GM19043 (cell line): Measurements from ENCODE around the gene GPR119.
"Not testable (repeated sequence)": the region's sequence is repeated elsewhere in the genome, so short reads cannot be mapped to it uniquely, and the experiment has no call there.

Experiments used
- ATAC-seq: cut with Tn5 transposase; IDR thresholded peaks from one replicate; pipeline ENCODE4 v1.9.1; 2021; ENCODE audit warnings: low read depth; ENCODE audit not compliant: unreplicated experiment

The GPR119 gene

GRCh38 chrX:130385520-130385919, at the start of gene GPR119:
GPR119 (minus strand) TSS chrX:130385674; CDS start chrX:130385447, 227 bp downstream.
- ATAC-seq = no peak

- ATAC-seq = not testable (repeated sequence)
These were observed 43.8 kb upstream of the GPR119 start for GRCh38 chrX:130429236-130429635.

GRCh38 chrX:130426531-130426930, 41.1 kb upstream of the GPR119 start:
- no peak for ATAC-seq

DNA sequence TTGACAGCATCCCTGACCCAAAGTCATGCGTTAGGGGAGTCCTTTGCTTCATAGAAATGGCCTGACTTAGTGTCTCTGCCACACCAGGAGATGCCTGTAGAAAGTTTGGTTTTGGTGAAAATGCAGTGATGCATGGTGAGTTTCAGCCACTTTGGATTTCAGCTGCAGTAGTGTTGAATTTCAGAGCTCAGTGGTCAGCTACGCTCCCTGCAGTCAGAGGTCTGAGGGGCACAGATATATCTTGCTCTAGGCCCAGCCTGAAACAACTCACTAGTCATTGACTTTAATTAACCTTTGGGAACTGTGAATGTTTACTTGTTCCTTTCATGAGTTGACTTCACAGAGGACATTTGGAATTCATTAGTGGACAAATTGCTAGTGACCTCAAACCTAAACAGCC, 33.8 kb upstream of the GPR119 start:
- peak; percentile 44 for ATAC-seq

GRCh38 chrX:130418740-130419139, 33.3 kb upstream of the GPR119 start:
- peak; percentile 54 for ATAC-seq

- ATAC-seq = peak; percentile 37
These were observed 32.6 kb upstream of the GPR119 start for GRCh38 chrX:130418066-130418465.

- ATAC-seq = no peak
These were observed 31.3 kb upstream of the GPR119 start for GRCh38 chrX:130416785-130417184.

DNA sequence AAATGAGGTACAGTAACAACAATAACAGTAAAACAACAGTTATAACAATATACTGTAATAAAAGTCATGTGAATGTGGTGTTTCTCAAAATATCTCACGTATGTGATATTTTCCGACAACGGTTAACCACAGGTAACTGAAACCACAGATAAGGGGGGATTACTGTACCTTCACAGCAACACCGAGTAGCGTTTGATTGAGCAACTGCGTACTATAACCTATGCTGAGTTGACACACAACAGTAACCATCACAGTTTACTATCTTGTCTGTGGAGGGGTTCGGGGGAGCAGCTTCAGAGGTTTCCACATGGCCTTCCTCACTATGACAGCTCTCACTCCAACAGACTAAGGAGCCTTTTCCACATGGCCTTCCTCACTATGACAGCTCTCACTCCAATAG, 29.7 kb upstream of the GPR119 start:
- ATAC-seq = no peak

- no peak for ATAC-seq
These were observed 29.3 kb upstream of the GPR119 start for GRCh38 chrX:130414800-130415199.

DNA sequence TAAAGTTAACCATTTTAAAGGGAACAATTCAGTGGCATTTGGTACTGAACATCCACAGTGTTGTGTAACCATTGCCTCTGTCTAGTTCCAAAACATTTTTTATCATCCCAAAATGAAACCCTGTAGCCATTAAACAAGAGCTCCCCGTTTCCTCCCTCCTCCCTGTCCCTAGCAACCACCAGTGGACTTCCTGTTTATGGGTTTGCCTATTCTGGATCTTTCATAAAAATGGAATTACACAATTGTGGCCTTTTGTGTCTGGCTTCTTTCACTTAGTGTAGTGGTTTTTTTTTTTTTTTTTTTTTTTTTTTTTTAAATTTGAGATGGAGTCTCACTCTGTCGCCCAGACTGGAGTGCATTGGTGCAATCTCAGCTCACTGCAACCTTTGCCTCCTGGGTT, 27.9 kb upstream of the GPR119 start:
- ATAC-seq = no peak

- ATAC-seq = peak; percentile 5
These were observed 16.8 kb upstream of the GPR119 start for GRCh38 chrX:130402208-130402684.

GRCh38 chrX:130401415-130402207, 16.1 kb upstream of the GPR119 start, which contains the start of gene RBMX2:
RBMX2 (plus strand) TSS chrX:130401987; CDS start chrX:130402033, 46 bp downstream.
- ATAC-seq = peak; percentile 97

GRCh38 chrX:130395341-130395740, 9.9 kb upstream of the GPR119 start:
- ATAC-seq = no peak

GRCh38 chrX:130393451-130394074, 8.1 kb upstream of the GPR119 start:
- ATAC-seq = no peak

DNA sequence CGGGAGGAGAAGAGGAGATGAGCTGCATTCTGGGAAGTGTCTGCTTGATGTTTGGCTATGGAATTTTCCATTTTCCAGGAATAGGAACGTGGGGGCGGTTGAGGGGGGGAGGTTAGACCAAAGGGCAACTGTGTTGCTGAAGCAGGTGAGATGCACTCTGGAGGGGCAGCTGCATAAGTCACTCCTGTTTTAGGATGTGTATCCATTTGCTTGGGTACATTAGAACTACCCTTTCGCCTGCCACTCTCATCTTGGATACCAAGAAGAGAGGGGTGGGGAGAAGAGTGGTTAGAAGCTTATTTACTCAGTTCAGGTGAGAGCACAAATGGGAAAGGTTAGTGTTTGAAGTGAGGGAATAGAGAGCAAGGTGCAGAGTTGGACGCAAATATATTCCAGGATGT, 934 bp upstream of the GPR119 start:
- ATAC-seq = no peak

DNA sequence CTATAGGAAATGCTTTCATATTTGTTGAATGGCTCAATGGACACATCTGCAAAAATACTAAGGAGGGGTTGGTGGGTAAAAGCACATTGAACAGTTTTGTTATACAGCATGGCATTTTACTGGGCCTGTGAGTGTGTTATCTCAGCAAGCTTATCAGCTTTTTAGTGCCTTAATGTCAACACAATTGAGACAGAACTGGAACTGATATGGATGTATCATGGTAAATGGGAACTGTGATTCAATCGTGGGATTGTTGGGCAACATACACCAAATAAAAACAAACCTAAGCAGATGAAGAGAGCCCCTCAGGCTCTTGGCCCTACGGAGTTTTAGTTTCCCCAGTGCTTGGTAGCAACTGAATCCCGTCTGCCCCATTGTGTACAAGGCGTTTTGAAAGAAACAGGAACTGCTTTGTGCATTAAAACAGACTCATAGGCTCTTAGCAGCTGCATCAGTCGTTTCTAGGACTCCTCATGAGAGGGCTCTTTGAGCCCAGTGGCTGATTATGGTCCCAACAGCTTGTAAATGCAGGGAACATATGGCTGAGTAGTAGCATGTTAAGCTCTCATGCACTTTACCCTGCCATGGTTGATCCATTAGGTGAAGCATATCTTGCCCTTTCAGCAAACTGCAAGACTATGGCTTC, 7.3 kb downstream of the GPR119 start:
- ATAC-seq = no peak

- no peak for ATAC-seq
These were observed 9.4 kb downstream of the GPR119 start for GRCh38 chrX:130376077-130376476.

- ATAC-seq = not testable (repeated sequence)
These were observed 33.4 kb downstream of the GPR119 start for GRCh38 chrX:130352050-130352449.

DNA sequence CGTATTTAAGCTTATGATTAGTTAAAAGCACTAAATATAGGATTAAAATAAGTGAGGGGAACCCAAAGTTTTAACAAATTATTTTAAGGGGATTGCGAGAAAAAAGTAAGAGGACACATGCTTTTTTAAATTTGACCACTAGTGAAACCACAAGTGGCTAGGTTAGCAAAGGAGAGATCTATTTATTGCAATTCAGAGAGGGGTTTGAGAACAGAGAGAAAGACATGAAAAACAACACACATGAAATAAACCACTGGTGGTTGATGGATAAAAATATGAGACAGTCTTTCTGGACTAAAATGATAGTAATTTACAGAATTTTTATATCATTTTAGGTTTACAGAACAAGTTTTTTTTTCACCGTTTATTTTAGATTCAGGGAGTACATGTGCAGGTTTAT, 33.9 kb downstream of the GPR119 start:
- no peak for ATAC-seq

DNA sequence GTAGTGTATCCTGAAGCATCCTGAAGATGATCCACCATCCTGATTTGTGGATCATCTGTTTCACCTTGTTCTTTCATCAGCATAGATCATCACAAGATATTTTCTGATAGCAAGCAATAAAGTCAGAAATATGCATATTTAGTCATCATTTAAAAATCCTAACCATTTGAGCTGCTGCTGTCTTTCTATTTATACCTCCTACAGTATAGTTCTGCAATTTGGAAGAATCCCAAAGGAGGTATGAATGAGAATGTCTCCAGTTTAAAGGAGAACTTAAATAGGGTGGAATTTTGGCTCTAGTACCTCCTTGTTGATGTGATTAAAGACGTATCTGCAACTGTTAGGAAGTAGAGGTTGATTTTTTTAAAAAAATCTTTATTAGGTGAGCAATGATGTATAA, 38.2 kb downstream of the GPR119 start:
- ATAC-seq = no peak

DNA sequence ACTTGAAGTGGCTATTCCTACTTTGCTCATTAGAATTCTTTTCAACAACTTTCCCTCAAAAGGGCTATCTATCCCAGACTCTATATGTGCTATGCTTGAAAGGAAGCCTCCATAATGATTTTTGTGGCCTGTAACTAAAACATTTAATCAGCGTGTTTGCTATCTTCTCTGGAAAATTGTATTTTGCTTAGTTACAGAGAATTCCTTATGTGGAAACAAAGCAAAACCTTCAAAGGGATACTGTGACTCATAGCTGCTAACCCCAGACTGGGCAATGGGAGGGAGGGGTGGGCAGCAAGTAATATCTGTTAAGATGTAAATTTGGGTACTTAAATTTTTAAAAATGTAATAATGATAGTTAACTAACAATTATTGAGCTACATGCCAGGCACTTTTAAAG, 42.1 kb downstream of the GPR119 start:
- ATAC-seq = no peak
